Spinal cord (tissue), 10 donors: ENCODE measurements around the gene EEPD1. TPM values are rescaled to one million over a fixed set of nuclear protein-coding genes. Genes with fewer than 3 reads are reported as not detected.

Experiments used
- DNase-seq, 6 donors: peaks; one replicate each; pipeline versions ENCODE4 v3.0.0 to v3.0.0-alpha.2; 2013 to 2015; ENCODE audit warnings: low spot score in 6 of 6, low read depth in 4 of 6
- H3K27ac ChIP-seq: one replicate; pipeline ENCODE4 v1.5.1; 2013; ENCODE audit warnings: low read depth, low read length, control low read depth
- H3K27me3 ChIP-seq: one replicate; pipeline ENCODE4 v1.6.1; 2013; ENCODE audit warnings: low read length; ENCODE audit not compliant: control insufficient read depth, insufficient read depth
- H3K36me3 ChIP-seq: one replicate; pipeline ENCODE4 v1.6.1; 2013; ENCODE audit warnings: low read length; ENCODE audit not compliant: control insufficient read depth, insufficient read depth
- H3K4me1 ChIP-seq: one replicate; pipeline ENCODE4 v1.6.1; 2013; ENCODE audit warnings: low read length; ENCODE audit not compliant: control insufficient read depth, insufficient read depth
- H3K4me3 ChIP-seq: one replicate; pipeline ENCODE4 v1.5.1; 2013; ENCODE audit warnings: low read depth, low read length, control low read depth
- H3K9me3 ChIP-seq: one replicate; pipeline ENCODE4 v1.6.1; 2013; ENCODE audit warnings: low read length; ENCODE audit not compliant: control insufficient read depth, insufficient read depth
- WGBS: methylation state at CpG from one replicate; pipeline ENCODE4 v1.1.5; 2013; ENCODE audit warnings: missing lambda C conversion rate; ENCODE audit not compliant: insufficient coverage; 5-methylcytosine and 5-hydroxymethylcytosine counted together
- polyA plus RNA-seq, 2 donors: library from polyadenylated mRNA; unstranded; fragments of 120-200 nt; gene quantifications; one replicate each; pipeline ENCODE4 v1.2.1, GENCODE V29; 2013; ENCODE audit not compliant: insufficient read length in 2 of 2
- total RNA-seq, 2 donors: library from RNA; depleted of rRNA in 1 of 2; stranded (reverse); fragments of 120-200 nt in 1 of 2; fragments of >200 nt in 1 of 2; gene quantifications; one replicate each; pipeline versions ENCODE4 v1.2.3 to v1.2.4, GENCODE V29; 2013 to 2014
- donor health status: healthy.

The EEPD1 gene
- total and polyA plus RNA-seq, 4 donors, result 25.8 to 55.8 (median 41.8) TPM

DNA sequence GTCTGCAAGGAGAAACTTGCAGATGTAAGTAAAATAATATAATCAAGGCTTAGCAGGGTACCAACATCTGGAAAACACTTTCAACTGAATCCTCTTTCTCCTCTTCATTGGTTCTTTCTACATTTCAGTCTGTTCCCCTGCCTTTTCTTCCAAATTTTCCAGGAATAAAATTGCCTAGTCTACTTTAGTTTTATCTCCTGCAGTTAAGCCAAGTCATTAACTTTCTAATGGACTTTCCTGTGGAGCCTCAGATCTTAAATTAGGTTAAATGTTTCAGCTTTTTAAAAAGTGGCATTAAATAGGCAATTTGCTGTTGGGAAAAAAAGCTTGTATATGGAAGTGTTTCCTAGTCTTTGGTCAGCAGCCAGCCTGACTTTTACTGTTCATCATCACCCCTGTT, 70.8 kb downstream of the EEPD1 start:
- no peak overlapping the region for H3K27ac ChIP-seq
- no peaks in the 10 kb centered on the region for H3K36me3 ChIP-seq
- DNase-seq, result peak in 2 of 6 donors; percentile 27 to 93
- H3K27me3 ChIP-seq, result no peaks in the 10 kb centered on the region
- no peaks in the 10 kb centered on the region for H3K9me3 ChIP-seq
- peaks cover 4% of the 10 kb centered on the region for H3K4me1 ChIP-seq
- no peak overlapping the region for H3K4me3 ChIP-seq

DNA sequence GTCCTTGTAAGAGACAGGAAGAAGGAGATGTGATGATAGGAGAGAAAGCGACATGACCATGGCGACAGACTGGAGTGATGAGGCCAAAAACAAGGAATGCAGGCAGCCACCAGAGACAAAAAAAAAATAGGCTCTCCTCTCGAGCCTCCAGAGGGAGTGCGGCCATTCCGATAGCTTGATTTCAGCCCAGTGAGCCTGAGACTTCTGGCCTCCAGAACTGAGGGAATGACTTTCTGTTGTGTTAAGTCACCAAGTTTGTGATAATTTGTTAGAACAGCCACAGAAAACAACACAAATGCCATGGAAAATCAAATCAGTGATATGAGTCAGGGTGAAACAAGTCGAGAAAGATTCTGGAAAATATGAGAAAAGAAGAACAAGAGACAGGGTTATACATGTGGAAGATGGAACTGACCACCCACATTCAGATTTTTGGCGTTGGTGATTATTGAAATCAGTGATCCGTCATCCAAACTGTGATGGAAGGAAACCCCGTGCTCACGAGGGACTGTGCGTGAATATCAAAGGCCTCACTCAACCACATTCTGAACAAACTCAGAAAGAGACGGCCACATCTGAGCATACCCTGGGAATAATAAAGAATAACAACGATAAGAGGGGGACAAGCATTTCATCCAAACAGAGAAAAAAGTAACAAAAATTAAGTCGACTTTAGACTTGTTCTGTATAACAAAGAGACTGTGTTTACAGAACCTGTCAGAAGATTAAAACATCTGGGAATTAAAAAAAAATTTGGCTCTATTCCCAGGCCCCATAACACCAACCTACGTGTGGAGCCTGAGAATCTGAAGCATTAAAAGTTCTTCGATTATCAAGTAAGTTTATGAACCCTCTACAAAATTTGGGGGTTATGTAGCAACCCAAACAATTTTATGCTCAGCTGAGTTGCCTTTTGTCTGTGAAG, 72.1 kb downstream of the EEPD1 start:
- DNase-seq, result no peak
- no peaks in the 10 kb centered on the region for H3K36me3 ChIP-seq
- 94% methylated on average over 5 of the region's 16 CpGs for WGBS

DNA sequence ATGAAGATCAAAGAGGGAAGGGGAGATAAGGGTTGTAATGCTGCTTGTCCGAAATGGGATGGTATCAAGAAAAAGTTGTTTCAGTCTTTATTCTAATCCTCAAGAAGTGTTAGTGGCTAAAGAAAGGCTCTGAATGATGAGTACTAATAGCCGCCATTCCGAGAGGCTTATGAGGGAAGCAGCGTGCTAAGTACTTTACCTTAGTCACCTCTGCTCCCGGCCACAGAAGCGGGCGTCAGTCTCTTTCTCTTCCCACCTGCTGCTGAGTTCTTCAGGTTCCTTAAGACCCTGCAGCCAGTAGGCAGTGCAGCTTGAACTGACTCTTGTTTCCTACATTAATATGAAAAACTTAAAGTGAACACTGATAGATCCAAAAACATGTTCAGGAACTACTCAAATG, 73.1 kb downstream of the EEPD1 start:
- Histone ChIP-seq H3K27me3 (no peaks in the 10 kb centered on the region), H3K4me1 (peaks cover 4% of the 10 kb centered on the region), H3K36me3 (no peaks in the 10 kb centered on the region), H3K9me3 (no peaks in the 10 kb centered on the region), H3K4me3 (no peak overlapping the region), H3K27ac (peak overlapping the region; percentile 1)
- 100% methylated on average over 1 of the region's 7 CpGs for WGBS
- no peak for DNase-seq

More for the DNA sequence above, 72.1 kb downstream of the EEPD1 start:
- Histone ChIP-seq H3K27me3 (no peaks in the 10 kb centered on the region), H3K4me3 (no peak overlapping the region), H3K27ac (peak overlapping the region; percentile 1), H3K4me1 (peaks cover 4% of the 10 kb centered on the region), H3K9me3 (no peaks in the 10 kb centered on the region)

- no peaks in the 10 kb centered on the region for H3K36me3 ChIP-seq
- peak overlapping the region; percentile 1 for H3K27ac ChIP-seq
- H3K4me3 ChIP-seq, result no peak overlapping the region
- peaks cover 4% of the 10 kb centered on the region for H3K4me1 ChIP-seq
- WGBS, result 49% methylated on average over 5 of the region's 5 CpGs
- no peaks in the 10 kb centered on the region for H3K27me3 ChIP-seq
- H3K9me3 ChIP-seq, result no peaks in the 10 kb centered on the region
- peak in 1 of 6 donors; percentile 39 for DNase-seq
These were observed 74.2 kb downstream of the EEPD1 start for GRCh38 chr7:36227223-36227622.

- H3K9me3 ChIP-seq, result no peaks in the 10 kb centered on the region
- H3K4me1 ChIP-seq, result peaks cover 4% of the 10 kb centered on the region
- H3K27me3 ChIP-seq, result no peaks in the 10 kb centered on the region
- no peaks in the 10 kb centered on the region for H3K36me3 ChIP-seq
- no peak overlapping the region for H3K4me3 ChIP-seq
- H3K27ac ChIP-seq, result no peak overlapping the region
- 88% methylated on average over 3 of the region's 4 CpGs for WGBS
- no peak for DNase-seq
These were observed 75.0 kb downstream of the EEPD1 start for GRCh38 chr7:36228039-36228438.

GRCh38 chr7:36231406-36231805, 78.4 kb downstream of the EEPD1 start:
- no peak for DNase-seq
- 82% methylated on average over 6 of the region's 6 CpGs for WGBS
- H3K4me1 ChIP-seq, result peaks cover 4% of the 10 kb centered on the region
- no peak overlapping the region for H3K4me3 ChIP-seq
- H3K36me3 ChIP-seq, result peaks cover 12% of the 10 kb centered on the region
- H3K27me3 ChIP-seq, result no peaks in the 10 kb centered on the region
- no peak overlapping the region for H3K27ac ChIP-seq
- no peaks in the 10 kb centered on the region for H3K9me3 ChIP-seq

DNA sequence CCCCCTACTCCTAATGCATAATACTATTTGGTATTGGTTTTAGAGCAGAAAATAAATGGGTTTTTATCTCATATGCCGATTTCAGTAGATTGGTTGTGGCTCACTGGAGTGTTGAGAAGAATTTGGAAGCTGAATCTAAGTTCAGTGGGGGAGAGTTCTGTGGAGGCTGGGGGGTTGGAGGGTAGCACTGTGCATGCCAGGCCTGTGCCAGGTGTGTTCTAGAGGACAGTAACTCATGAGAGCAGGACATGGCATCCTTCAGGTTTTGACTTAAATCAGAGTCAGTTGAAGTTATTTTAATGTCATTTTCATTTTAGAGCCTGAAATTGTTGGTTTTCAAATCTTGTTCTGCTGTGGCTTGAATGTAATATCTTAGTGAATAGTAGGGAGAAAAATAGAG, 79.5 kb downstream of the EEPD1 start:
- Histone ChIP-seq H3K27me3 (no peaks in the 10 kb centered on the region), H3K36me3 (peaks cover 15% of the 10 kb centered on the region), H3K27ac (peak overlapping the region; percentile 10), H3K4me1 (peaks cover under 1% of the 10 kb centered on the region), H3K4me3 (no peak overlapping the region), H3K9me3 (no peaks in the 10 kb centered on the region)
- WGBS, result 89% methylated on average over 1 of the region's 1 CpG
- no peak for DNase-seq

DNA sequence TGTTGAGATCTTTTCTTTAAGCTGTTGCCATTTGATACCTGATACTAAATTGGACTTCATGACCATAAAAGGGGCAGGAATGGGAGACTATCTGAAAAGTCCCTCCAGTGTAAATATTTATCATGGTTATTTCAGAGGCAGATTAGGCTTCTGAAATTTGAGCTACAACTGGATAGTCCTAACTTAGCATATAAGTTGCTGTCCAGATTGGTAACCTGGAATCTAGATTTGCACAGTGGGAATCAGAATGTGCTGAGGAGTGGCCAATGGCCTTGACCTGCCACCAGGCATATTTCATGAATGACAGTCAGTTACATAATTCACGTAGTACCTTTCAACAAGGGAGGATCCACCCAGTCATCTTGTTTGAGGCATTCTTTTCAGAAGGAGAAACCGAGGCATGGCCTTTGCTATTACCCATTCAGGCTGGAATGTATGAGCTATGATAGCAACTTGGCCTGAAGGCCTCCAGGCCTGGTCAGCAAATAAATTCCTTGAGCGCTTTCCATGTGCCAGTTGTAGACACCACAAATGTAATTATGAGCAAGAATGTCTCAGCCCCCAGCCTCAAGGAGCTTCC, 80.0 kb downstream of the EEPD1 start:
- DNase-seq, result no peak
- Histone ChIP-seq H3K4me1 (no peaks in the 10 kb centered on the region), H3K27me3 (no peaks in the 10 kb centered on the region), H3K4me3 (no peak overlapping the region), H3K9me3 (no peaks in the 10 kb centered on the region), H3K27ac (no peak overlapping the region), H3K36me3 (peaks cover 15% of the 10 kb centered on the region)
- WGBS, result 92% methylated on average over 3 of the region's 3 CpGs

GRCh38 chr7:36236073-36236472, 83.0 kb downstream of the EEPD1 start:
- WGBS, result 93% methylated on average over 34 of the region's 39 CpGs
- no peak overlapping the region for H3K27ac ChIP-seq

GRCh38 chr7:36238138-36238537, 85.1 kb downstream of the EEPD1 start:
- Histone ChIP-seq H3K9me3 (no peaks in the 10 kb centered on the region), H3K4me1 (no peaks in the 10 kb centered on the region), H3K4me3 (no peak overlapping the region), H3K36me3 (peaks cover 15% of the 10 kb centered on the region), H3K27ac (no peak overlapping the region), H3K27me3 (no peaks in the 10 kb centered on the region)
- WGBS, result no CpG with 5 or more reads among the region's 2 CpGs
- DNase-seq, result no peak

More at GRCh38 chr7:36236073-36236472, 83.0 kb downstream of the EEPD1 start:
- H3K4me1 ChIP-seq, result no peaks in the 10 kb centered on the region
- peaks cover 15% of the 10 kb centered on the region for H3K36me3 ChIP-seq
- DNase-seq, result no peak
- H3K4me3 ChIP-seq, result no peak overlapping the region
- H3K9me3 ChIP-seq, result no peaks in the 10 kb centered on the region
- no peaks in the 10 kb centered on the region for H3K27me3 ChIP-seq
